Measurements from ENCODE around the gene NCBP2. TPM values are rescaled to one million over a fixed set of nuclear protein-coding genes. Genes with fewer than 3 reads are reported as not detected.

NCBP2 gene
- total RNA-seq, 2 donors from 2014 or later: 21.6 to 22.8 TPM

DNA sequence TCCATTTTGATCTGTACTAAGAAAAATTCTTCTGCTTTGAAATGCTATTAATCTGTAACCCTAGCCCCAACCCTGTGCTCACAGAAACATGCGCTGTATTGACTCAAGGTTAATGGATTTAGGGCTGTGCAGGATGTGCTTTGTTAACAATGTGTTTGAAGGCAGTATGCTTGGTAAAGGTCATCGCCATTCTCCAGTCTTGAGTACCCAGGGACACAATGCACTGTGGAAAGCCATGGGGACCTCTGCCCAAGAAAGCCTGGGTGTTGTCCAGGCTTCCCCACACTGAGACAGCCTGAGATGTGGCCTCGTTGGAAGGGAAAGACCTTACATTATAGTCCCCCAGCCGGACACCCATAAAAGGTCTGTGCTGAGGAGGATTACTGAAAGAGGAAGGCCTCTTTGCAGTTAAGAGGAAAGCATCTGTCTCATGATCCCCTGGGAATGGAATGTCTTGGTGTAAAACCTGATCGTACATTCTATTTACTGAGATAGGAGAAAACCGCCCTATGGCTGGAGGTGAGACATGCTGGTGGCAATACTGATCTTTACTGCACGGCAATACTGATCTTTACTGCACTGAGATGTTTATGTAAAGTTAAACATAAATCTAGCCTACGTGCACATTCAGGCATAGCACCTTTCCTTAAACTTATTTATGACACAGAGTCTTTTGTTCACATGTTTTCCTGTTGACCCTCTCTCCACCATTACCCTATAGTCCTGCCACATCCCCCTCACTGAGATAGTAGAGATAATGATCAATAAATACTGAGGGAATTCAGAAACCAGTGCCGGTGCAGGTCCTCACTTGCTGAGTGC is 20.0 kb upstream of the NCBP2 start:
- DNase-seq (ENCODE audit: low spot score): no peak
- TF ChIP-seq, protein P1, sequence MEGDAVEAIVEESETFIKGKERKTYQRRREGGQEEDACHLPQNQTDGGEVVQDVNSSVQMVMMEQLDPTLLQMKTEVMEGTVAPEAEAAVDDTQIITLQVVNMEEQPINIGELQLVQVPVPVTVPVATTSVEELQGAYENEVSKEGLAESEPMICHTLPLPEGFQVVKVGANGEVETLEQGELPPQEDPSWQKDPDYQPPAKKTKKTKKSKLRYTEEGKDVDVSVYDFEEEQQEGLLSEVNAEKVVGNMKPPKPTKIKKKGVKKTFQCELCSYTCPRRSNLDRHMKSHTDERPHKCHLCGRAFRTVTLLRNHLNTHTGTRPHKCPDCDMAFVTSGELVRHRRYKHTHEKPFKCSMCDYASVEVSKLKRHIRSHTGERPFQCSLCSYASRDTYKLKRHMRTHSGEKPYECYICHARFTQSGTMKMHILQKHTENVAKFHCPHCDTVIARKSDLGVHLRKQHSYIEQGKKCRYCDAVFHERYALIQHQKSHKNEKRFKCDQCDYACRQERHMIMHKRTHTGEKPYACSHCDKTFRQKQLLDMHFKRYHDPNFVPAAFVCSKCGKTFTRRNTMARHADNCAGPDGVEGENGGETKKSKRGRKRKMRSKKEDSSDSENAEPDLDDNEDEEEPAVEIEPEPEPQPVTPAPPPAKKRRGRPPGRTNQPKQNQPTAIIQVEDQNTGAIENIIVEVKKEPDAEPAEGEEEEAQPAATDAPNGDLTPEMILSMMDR (IDR thresholded peaks at IDR 0.05): no peak
- no peaks in the 10 kb centered on the region for H3K36me3 ChIP-seq

DNA sequence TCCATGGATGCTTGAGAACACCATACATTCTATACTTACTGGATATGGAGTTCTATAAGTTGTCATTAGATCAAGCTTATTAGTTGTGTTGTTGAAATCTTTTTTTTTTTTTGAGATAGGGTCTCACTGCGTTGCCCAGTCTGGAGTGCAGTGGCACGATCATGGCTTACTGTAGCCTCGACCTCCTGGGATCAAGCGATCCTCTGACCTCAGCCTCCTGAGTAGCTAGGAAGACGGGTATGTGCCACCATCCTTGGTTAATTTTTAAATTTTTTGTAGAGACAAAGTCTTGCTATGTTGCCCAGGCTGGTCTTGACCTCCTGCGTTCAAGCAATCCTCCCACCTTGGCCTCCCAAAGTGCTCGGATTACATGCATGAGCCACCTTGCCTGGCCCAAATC is 12.5 kb upstream of the NCBP2 start:
- H3K9me3 ChIP-seq: no peaks in the 10 kb centered on the region
- H3K4me3 ChIP-seq: no peak overlapping the region
- no peak overlapping the region for H3K27ac ChIP-seq
- TF ChIP-seq, protein P1 (IDR thresholded peaks at IDR 0.05): no peak
- no peak for DNase-seq (ENCODE audit: low spot score)
- no peaks in the 10 kb centered on the region for H3K27me3 ChIP-seq
- no peaks in the 10 kb centered on the region for H3K36me3 ChIP-seq
- H3K4me1 ChIP-seq: no peaks in the 10 kb centered on the region

More for the DNA sequence above, 20.0 kb upstream of the NCBP2 start:
- Histone ChIP-seq H3K27ac (no peak overlapping the region), H3K4me3 (no peak overlapping the region), H3K4me1 (peaks cover 0 to 3% of the 10 kb centered on the region in 2 donors), H3K9me3 (no peaks in the 10 kb centered on the region), H3K27me3 (no peaks in the 10 kb centered on the region)

- no peak for DNase-seq (ENCODE audit: low spot score)
- TF ChIP-seq, protein P1 (IDR thresholded peaks at IDR 0.05): no peak
- Histone ChIP-seq H3K4me1 (no peaks in the 10 kb centered on the region), H3K9me3 (no peaks in the 10 kb centered on the region), H3K36me3 (no peaks in the 10 kb centered on the region), H3K27me3 (no peaks in the 10 kb centered on the region), H3K4me3 (no peak overlapping the region), H3K27ac (no peak overlapping the region)
Measured at GRCh38 chr3:196951371-196951770, 9.0 kb upstream of the NCBP2 start.

DNA sequence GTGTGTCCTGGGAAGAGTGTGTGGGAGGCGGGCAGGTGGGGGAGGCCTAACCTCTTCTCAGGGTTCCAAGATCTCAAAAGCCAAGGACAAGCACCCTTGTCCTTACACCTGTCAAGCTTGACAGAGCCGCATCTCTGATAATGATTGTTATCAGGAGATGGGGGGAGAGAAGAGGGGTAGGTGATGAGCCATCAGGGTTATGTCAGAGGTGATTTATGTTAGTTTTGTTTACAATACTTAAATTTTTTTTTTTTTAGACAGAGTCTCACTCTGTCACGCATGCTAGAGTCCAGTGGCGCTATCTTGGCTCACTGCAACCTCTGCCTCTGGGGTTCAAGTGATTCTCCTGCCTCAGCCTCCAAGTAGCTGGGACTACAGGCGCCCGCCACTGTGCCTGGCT is 7.4 kb upstream of the NCBP2 start:
- Histone ChIP-seq H3K36me3 (no peaks in the 10 kb centered on the region), H3K4me1 (no peaks in the 10 kb centered on the region), H3K27me3 (no peaks in the 10 kb centered on the region), H3K9me3 (no peaks in the 10 kb centered on the region), H3K4me3 (no peak overlapping the region), H3K27ac (no peak overlapping the region)
- TF ChIP-seq, protein P1 (IDR thresholded peaks at IDR 0.05): no peak
- DNase-seq (ENCODE audit: low spot score): no peak

DNA sequence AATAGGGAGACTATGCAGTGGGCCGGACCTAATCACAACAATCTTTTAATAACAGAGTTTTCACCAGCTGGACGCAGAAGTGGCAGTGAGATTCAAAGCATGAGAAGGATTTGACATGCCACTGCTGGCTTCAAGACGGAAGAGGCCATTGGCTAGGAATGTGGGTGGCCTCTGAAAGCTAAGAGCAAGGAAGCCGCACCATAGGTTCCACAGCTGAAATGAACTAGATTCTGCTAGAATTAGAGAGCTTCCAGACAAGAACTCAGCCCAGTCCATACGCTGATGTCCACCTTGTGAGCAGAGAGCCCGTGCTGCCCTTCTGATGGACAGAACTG is 6.9 kb upstream of the NCBP2 start:
- Histone ChIP-seq H3K4me1 (peaks cover 0 to 2% of the 10 kb centered on the region in 2 donors), H3K27ac (no peak overlapping the region), H3K4me3 (no peak overlapping the region), H3K36me3 (no peaks in the 10 kb centered on the region), H3K27me3 (no peaks in the 10 kb centered on the region), H3K9me3 (no peaks in the 10 kb centered on the region)
- TF ChIP-seq, protein P1 (IDR thresholded peaks at IDR 0.05): no peak
- no peak for DNase-seq (ENCODE audit: low spot score)
